ENCODE data around the gene DBET.
"Not testable (repeated sequence)": the region's sequence is repeated elsewhere in the genome, so short reads cannot be mapped to it uniquely, and the experiment has no call there.

The DBET gene

DNA sequence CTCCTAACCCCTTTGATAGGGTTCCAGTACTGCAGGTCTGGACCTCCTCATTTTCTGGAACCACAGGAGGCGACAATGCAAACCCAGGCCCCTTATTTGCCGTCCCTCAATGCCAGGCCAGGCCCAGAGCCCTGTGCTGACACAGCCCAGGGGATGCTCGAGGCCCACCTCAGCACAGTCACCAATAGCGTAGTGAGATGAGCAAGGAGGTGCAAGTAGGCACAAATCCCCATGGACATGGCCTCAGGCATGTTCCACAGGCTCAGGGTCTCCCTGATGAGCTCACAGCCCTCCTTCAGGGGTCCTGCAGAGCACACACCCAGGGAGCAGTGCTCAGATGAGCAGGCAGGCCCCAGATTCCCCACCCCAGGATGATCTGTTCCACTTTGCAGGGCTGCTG is 5.3 kb upstream of the DBET start:
- not testable (repeated sequence) for H3K4me3 ChIP-seq (ENCODE audit: low read depth in 1 of 2, low read length in 2 of 2); H3K4me1 ChIP-seq (ENCODE audit: control insufficient read depth in 1 of 2, insufficient read depth in 2 of 2, low read length in 2 of 2); H3K9me3 ChIP-seq (ENCODE audit: control insufficient read depth in 1 of 2, low read length in 2 of 2); H3K36me3 ChIP-seq (ENCODE audit: control insufficient read depth in 1 of 2, insufficient read depth in 2 of 2, low read length in 2 of 2); H3K9ac ChIP-seq (ENCODE audit: low read depth in 1 of 2, low read length in 2 of 2); H3K27ac ChIP-seq (ENCODE audit: low read depth, low read length); H3K27me3 ChIP-seq (ENCODE audit: control insufficient read depth in 1 of 2, insufficient read depth in 2 of 2, low read length in 2 of 2)

DNA sequence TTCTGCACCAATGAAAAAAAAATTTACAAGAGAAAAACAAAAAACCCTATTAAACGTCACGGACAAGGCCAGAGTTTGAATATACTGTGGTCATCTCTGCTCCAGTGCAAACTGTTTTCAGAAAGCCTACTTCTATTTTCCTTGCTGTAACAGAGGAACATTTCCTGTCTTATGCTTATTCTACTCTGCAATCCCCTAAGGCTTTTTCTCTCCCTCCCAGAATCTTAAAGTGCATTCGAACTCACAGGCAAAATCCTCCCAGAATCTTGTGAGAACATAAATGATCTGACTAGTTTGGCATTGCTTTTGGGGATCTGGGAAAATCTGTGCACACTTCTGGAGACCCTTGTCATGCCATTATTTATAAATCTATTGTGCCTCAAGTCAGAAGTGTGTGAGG is 503 bp downstream of the DBET start:
- not testable (repeated sequence) for H3K27me3 ChIP-seq (ENCODE audit: control insufficient read depth in 1 of 2, insufficient read depth in 2 of 2, low read length in 2 of 2); H3K4me3 ChIP-seq (ENCODE audit: low read depth in 1 of 2, low read length in 2 of 2); H3K36me3 ChIP-seq (ENCODE audit: control insufficient read depth in 1 of 2, insufficient read depth in 2 of 2, low read length in 2 of 2); H3K4me1 ChIP-seq (ENCODE audit: control insufficient read depth in 1 of 2, insufficient read depth in 2 of 2, low read length in 2 of 2); H3K9ac ChIP-seq (ENCODE audit: low read depth in 1 of 2, low read length in 2 of 2); H3K9me3 ChIP-seq (ENCODE audit: control insufficient read depth in 1 of 2, low read length in 2 of 2); H3K27ac ChIP-seq (ENCODE audit: low read depth, low read length)

DNA sequence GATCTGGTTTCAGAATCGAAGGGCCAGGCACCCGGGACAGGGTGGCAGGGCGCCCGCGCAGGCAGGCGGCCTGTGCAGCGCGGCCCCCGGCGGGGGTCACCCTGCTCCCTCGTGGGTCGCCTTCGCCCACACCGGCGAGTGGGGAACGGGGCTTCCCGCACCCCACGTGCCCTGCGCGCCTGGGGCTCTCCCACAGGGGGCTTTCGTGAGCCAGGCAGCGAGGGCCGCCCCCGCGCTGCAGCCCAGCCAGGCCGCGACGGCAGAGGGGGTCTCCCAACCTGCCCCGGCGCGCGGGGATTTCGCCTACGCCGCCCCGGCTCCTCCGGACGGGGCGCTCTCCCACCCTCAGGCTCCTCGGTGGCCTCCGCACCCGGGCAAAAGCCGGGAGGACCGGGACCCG is 4.0 kb downstream of the DBET start:
- not testable (repeated sequence) for H3K9ac ChIP-seq (ENCODE audit: low read depth in 1 of 2, low read length in 2 of 2); H3K27ac ChIP-seq (ENCODE audit: low read depth, low read length); H3K9me3 ChIP-seq (ENCODE audit: control insufficient read depth in 1 of 2, low read length in 2 of 2); H3K36me3 ChIP-seq (ENCODE audit: control insufficient read depth in 1 of 2, insufficient read depth in 2 of 2, low read length in 2 of 2); H3K4me3 ChIP-seq (ENCODE audit: low read depth in 1 of 2, low read length in 2 of 2); H3K4me1 ChIP-seq (ENCODE audit: control insufficient read depth in 1 of 2, insufficient read depth in 2 of 2, low read length in 2 of 2); H3K27me3 ChIP-seq (ENCODE audit: control insufficient read depth in 1 of 2, insufficient read depth in 2 of 2, low read length in 2 of 2)

DNA sequence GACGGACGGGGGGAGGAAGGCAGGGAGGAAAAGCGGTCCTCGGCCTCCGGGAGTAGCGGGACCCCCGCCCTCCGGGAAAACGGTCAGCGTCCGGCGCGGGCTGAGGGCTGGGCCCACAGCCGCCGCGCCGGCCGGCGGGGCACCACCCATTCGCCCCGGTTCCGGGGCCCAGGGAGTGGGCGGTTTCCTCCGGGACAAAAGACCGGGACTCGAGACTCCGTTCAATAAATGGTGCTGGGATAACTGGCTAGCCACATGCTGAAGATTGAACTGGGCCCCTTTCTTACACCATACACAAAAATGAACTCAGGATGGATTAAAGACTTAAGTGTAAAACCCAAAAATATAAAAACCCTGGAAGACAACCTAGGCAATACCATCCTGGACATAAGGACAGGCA is 28.8 kb downstream of the DBET start:
- not testable (repeated sequence) for H3K27me3 ChIP-seq (ENCODE audit: control insufficient read depth in 1 of 2, insufficient read depth in 2 of 2, low read length in 2 of 2); H3K9me3 ChIP-seq (ENCODE audit: control insufficient read depth in 1 of 2, low read length in 2 of 2); H3K27ac ChIP-seq (ENCODE audit: low read depth, low read length); H3K4me3 ChIP-seq (ENCODE audit: low read depth in 1 of 2, low read length in 2 of 2); H3K36me3 ChIP-seq (ENCODE audit: control insufficient read depth in 1 of 2, insufficient read depth in 2 of 2, low read length in 2 of 2); H3K9ac ChIP-seq (ENCODE audit: low read depth in 1 of 2, low read length in 2 of 2); H3K4me1 ChIP-seq (ENCODE audit: control insufficient read depth in 1 of 2, insufficient read depth in 2 of 2, low read length in 2 of 2)

DNA sequence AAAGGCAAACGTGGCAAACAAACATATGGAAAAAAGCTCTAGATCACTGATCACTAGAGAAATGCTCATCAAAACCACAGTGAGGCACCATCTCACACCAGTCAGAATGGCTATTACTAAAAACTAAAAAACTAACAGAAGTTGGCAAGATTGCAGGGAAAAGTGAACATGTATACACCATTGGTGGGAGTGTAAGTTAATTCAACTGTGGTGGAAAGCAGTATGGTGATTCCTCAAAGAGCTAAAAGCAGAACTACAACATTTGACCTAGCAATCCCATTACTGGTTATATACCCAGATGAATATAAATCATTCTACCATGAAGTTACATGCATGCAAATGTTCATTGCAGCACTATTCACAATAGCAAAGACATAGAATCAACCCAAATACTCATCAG is 29.7 kb downstream of the DBET start:
- H3K27me3 ChIP-seq (ENCODE audit: control insufficient read depth in 1 of 2, insufficient read depth in 2 of 2, low read length in 2 of 2); H3K4me3 ChIP-seq (ENCODE audit: low read depth in 1 of 2, low read length in 2 of 2); H3K9me3 ChIP-seq (ENCODE audit: control insufficient read depth in 1 of 2, low read length in 2 of 2); H3K36me3 ChIP-seq (ENCODE audit: control insufficient read depth in 1 of 2, insufficient read depth in 2 of 2, low read length in 2 of 2); H3K9ac ChIP-seq (ENCODE audit: low read depth in 1 of 2, low read length in 2 of 2); H3K27ac ChIP-seq (ENCODE audit: low read depth, low read length); H3K4me1 ChIP-seq (ENCODE audit: control insufficient read depth in 1 of 2, insufficient read depth in 2 of 2, low read length in 2 of 2): not testable (repeated sequence)

DNA sequence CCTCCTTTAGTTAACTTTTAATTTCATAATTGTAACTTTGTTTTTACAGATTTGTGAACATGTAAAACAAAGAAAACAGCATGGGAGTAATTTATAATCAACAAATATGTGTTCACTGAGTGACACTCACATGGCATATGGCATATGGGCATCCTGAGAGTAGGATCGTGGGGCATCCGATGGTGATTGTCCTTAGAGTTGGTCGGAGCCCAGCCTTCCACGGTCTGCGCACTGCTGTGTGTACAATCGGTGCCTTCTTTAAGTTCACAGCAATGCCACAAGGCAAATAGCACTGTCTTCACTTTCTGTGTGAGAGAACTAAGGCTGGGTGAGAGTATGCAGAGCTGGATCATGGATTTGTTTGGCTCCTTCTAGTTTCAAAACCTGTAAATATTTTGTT is 31.0 kb downstream of the DBET start:
- not testable (repeated sequence) for H3K27ac ChIP-seq (ENCODE audit: low read depth, low read length); H3K4me3 ChIP-seq (ENCODE audit: low read depth in 1 of 2, low read length in 2 of 2); H3K9ac ChIP-seq (ENCODE audit: low read depth in 1 of 2, low read length in 2 of 2); H3K9me3 ChIP-seq (ENCODE audit: control insufficient read depth in 1 of 2, low read length in 2 of 2); H3K4me1 ChIP-seq (ENCODE audit: control insufficient read depth in 1 of 2, insufficient read depth in 2 of 2, low read length in 2 of 2); H3K27me3 ChIP-seq (ENCODE audit: control insufficient read depth in 1 of 2, insufficient read depth in 2 of 2, low read length in 2 of 2); H3K36me3 ChIP-seq (ENCODE audit: control insufficient read depth in 1 of 2, insufficient read depth in 2 of 2, low read length in 2 of 2)

DNA sequence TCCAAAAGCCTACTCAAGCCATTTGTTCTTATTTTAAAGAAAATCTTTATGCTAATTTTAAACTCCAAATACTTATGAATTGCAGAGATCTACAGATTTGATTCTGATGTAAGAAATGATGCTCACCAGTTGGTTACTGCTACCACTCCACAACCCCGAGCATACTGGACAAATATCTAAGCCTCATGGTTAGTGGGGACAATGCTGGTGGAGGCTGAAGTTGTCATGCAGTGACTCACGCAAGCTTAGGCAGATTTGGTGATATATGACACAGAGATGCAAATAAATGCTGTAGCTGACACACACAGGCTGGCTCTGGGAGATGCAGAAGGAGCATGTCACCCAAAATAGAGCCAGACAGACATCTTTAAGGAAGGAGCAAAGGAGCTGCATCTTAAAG is 35.3 kb downstream of the DBET start:
- not testable (repeated sequence) for H3K27ac ChIP-seq (ENCODE audit: low read depth, low read length); H3K4me3 ChIP-seq (ENCODE audit: low read depth in 1 of 2, low read length in 2 of 2); H3K9ac ChIP-seq (ENCODE audit: low read depth in 1 of 2, low read length in 2 of 2); H3K9me3 ChIP-seq (ENCODE audit: control insufficient read depth in 1 of 2, low read length in 2 of 2); H3K27me3 ChIP-seq (ENCODE audit: control insufficient read depth in 1 of 2, insufficient read depth in 2 of 2, low read length in 2 of 2); H3K4me1 ChIP-seq (ENCODE audit: control insufficient read depth in 1 of 2, insufficient read depth in 2 of 2, low read length in 2 of 2); H3K36me3 ChIP-seq (ENCODE audit: control insufficient read depth in 1 of 2, insufficient read depth in 2 of 2, low read length in 2 of 2)

DNA sequence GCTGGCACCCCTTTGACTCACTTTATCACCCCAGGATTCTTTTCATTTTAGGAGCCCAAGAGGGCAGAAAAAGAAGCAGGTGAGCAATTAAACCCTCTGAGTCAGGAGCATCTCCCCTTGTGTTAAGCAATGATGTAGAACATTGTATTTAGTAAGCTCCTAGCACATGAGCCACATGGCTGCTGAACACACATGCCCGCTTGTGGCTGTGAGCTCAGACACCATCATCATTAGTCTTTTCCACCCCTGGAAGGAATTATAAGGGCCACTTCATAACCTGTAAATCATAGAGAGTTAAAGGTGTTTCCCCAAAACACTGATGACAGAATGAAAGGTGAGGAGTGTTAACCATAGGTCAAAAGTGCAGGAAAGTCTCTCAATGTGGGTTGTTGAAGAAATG is 37.2 kb downstream of the DBET start:
- H3K4me3 ChIP-seq (ENCODE audit: low read depth in 1 of 2, low read length in 2 of 2); H3K27ac ChIP-seq (ENCODE audit: low read depth, low read length); H3K9ac ChIP-seq (ENCODE audit: low read depth in 1 of 2, low read length in 2 of 2): not testable (repeated sequence)

DNA sequence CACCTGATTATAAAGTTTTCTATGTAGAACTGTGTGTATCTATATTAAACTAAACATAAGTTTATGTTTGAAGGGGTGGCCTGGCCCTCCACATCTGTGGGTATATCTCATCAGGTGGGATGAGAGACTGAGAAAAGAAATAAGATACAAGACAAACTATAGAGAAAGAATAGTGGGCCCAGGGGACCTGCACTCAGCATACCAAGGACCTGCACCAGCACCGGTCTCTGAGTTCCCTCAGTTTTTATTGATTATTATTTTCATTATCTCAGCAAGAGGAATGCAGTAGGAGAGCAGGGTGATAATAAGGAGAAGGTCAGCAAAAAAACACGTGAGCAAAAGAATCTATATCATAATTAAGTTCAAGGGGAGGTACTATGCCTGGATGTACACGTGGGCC is 41.9 kb downstream of the DBET start:
- H3K4me1 ChIP-seq (ENCODE audit: control insufficient read depth in 1 of 2, insufficient read depth in 2 of 2, low read length in 2 of 2); H3K27me3 ChIP-seq (ENCODE audit: control insufficient read depth in 1 of 2, insufficient read depth in 2 of 2, low read length in 2 of 2); H3K4me3 ChIP-seq (ENCODE audit: low read depth in 1 of 2, low read length in 2 of 2); H3K9ac ChIP-seq (ENCODE audit: low read depth in 1 of 2, low read length in 2 of 2); H3K27ac ChIP-seq (ENCODE audit: low read depth, low read length); H3K36me3 ChIP-seq (ENCODE audit: control insufficient read depth in 1 of 2, insufficient read depth in 2 of 2, low read length in 2 of 2): not testable (repeated sequence)
- peaks cover 0 to 10% of the 10 kb centered on the region in 2 donors for H3K9me3 ChIP-seq (ENCODE audit: control insufficient read depth in 1 of 2, low read length in 2 of 2)

More for the DNA sequence above, 37.2 kb downstream of the DBET start:
- not testable (repeated sequence) for H3K4me1 ChIP-seq (ENCODE audit: control insufficient read depth in 1 of 2, insufficient read depth in 2 of 2, low read length in 2 of 2); H3K36me3 ChIP-seq (ENCODE audit: control insufficient read depth in 1 of 2, insufficient read depth in 2 of 2, low read length in 2 of 2); H3K27me3 ChIP-seq (ENCODE audit: control insufficient read depth in 1 of 2, insufficient read depth in 2 of 2, low read length in 2 of 2); H3K9me3 ChIP-seq (ENCODE audit: control insufficient read depth in 1 of 2, low read length in 2 of 2)

DNA sequence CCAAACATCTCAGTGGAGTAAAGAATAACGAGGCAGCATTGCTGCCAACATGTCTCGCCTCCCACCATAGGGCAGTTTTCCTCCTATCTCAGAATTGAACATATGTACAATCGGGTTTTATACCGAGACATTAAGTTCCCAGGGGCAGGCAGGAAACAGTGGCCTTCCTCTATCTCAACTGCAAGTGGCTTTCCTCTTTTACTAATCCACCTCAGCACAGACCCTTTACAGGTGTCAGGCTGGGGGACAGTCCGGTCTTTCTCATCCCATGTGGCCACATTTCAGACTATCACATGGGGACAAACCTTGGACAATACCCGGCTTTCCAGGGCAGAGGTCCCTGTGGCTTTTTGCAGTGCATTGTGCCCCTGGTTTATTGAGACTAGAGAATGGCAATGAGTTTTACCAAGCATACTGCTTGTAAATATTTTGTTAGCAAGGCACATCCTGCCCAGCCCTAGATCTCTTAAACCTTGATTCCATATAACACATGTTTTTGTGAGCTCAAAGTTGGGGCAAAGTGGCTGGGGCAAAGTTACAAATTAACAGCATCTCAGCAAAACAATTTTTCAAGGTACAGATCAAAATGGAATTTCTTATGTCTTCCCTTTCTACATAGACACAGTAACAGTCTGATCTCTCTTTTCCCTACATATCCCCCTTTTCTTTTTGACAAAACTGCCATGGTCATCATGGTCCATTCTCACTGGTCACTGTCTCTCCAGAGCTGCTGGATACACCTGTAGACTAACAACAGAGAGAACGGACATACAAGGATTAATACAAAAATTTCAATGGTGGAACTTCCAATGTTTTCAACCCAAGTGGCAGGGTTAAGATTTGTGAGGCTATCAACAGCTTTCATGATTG is 42.5 kb downstream of the DBET start:
- not testable (repeated sequence) for H3K9ac ChIP-seq (ENCODE audit: low read depth in 1 of 2, low read length in 2 of 2); H3K36me3 ChIP-seq (ENCODE audit: control insufficient read depth in 1 of 2, insufficient read depth in 2 of 2, low read length in 2 of 2); H3K4me3 ChIP-seq (ENCODE audit: low read depth in 1 of 2, low read length in 2 of 2); H3K27ac ChIP-seq (ENCODE audit: low read depth, low read length); H3K4me1 ChIP-seq (ENCODE audit: control insufficient read depth in 1 of 2, insufficient read depth in 2 of 2, low read length in 2 of 2); H3K27me3 ChIP-seq (ENCODE audit: control insufficient read depth in 1 of 2, insufficient read depth in 2 of 2, low read length in 2 of 2)
- H3K9me3 ChIP-seq (ENCODE audit: control insufficient read depth in 1 of 2, low read length in 2 of 2) = peaks cover 0 to 10% of the 10 kb centered on the region in 2 donors
